Measurements from ENCODE around the gene STRA6. TPM values are rescaled to one million over a fixed set of nuclear protein-coding genes. Genes with fewer than 3 reads are reported as not detected.
A peak's percentile ranks its signal among the peaks of the same experiment; 100 is the strongest.

Gene STRA6
- 5.9 and 8.4 TPM in 2 replicates for total RNA-seq (2022)
- percentile 24 among the genes with signal in this experiment for Bru-seq, nascent RNA
- BruChase-seq, experiment 1, labeled RNA remaining after a 6-hour chase: percentile 31 among the genes with signal in this experiment
- percentile 32 among the genes with signal in this experiment for BruChase-seq, experiment 2, labeled RNA remaining after a 2-hour chase
- long read RNA-seq, partial matches to known transcripts: 5 of 9 reads
- long read RNA-seq, other reads (novel, unspliced or antisense): 3 of 9 reads

GRCh38 chr15:74202452-74203401 lies at the start of gene STRA6:
TSS of gene STRA6 (minus strand) at chr15:74202787. CDS start at chr15:74202267, 520 bp downstream.
- CTCF ChIA-PET: interaction anchor here (0.8 to 1.6 kb wide), 6 partner anchors 9 to 105 kb away, joined by 3 to 13 read pairs (median 4); partner anchors contain the start of gene ISLR
- Mint-ChIP-seq H3K4me1 (ENCODE audit: low read depth, unreplicated experiment) (peaks cover 58% of the 10 kb centered on the region), H3K4me3 (ENCODE audit: low read depth, unreplicated experiment) (peak within 1 kb of the TSS; percentile 56)

GRCh38 chr15:74252291-74252690 lies 49.7 kb upstream of the STRA6 start:
- DNase-seq: no peak
- no peaks in the 10 kb centered on the region for H3K36me3 Mint-ChIP-seq (ENCODE audit: insufficient read depth, unreplicated experiment)
- no peak overlapping the region for H3K27ac Mint-ChIP-seq (ENCODE audit: unreplicated experiment)
- TF ChIP-seq CTCF (IDR thresholded peaks at IDR 0.05; ENCODE audit: unreplicated experiment): no peak
- no peaks in the 10 kb centered on the region for H3K9me3 Mint-ChIP-seq (ENCODE audit: low read depth, unreplicated experiment)
- no peak overlapping the region for H3K4me3 Mint-ChIP-seq (ENCODE audit: low read depth, unreplicated experiment)
- H3K4me1 Mint-ChIP-seq (ENCODE audit: low read depth, unreplicated experiment): peaks cover 6% of the 10 kb centered on the region
- CTCF ChIA-PET: interaction anchor here (1.5 kb wide), 1 partner anchor 10 kb away, joined by 4 read pairs; no protein-coding TSS in a partner anchor
- intact Hi-C loops (cut with micrococcal nuclease; ENCODE audit: unreplicated experiment): no loop called here
- BruUV-seq (replicated peaks): no TSS peak
- peaks cover 56% of the 10 kb centered on the region for H3K27me3 Mint-ChIP-seq (ENCODE audit: unreplicated experiment)

More at GRCh38 chr15:74202452-74203401, at the start of gene STRA6:
- Mint-ChIP-seq H3K36me3 (ENCODE audit: insufficient read depth, unreplicated experiment) (peaks cover 34% of the 10 kb centered on the region), H3K27ac (ENCODE audit: unreplicated experiment) (peak within 1 kb of the TSS; percentile 93), H3K9me3 (ENCODE audit: low read depth, unreplicated experiment) (no peaks in the 10 kb centered on the region), H3K27me3 (ENCODE audit: unreplicated experiment) (no peaks in the 10 kb centered on the region)
- intact Hi-C loops (cut with micrococcal nuclease; ENCODE audit: unreplicated experiment): loop anchor here (5.0 kb wide), 4 partner anchors 35 to 450 kb away; partner anchors contain the start of gene CCDC33
- TF ChIP-seq CTCF (IDR thresholded peaks at IDR 0.05; ENCODE audit: unreplicated experiment): no peak
- TSS peak; percentile 91 for BruUV-seq (replicated peaks)
- DNase-seq: peak; percentile 77

- no peak for DNase-seq
- peaks cover 46% of the 10 kb centered on the region for H3K27me3 Mint-ChIP-seq (ENCODE audit: unreplicated experiment)
- no peak overlapping the region for H3K27ac Mint-ChIP-seq (ENCODE audit: unreplicated experiment)
- BruUV-seq (replicated peaks): no TSS peak
- peaks cover 6% of the 10 kb centered on the region for H3K4me1 Mint-ChIP-seq (ENCODE audit: low read depth, unreplicated experiment)
- CTCF ChIA-PET: interaction anchor here (0.6 to 1.5 kb wide), 4 partner anchors 9 to 167 kb away, joined by 3 to 4 read pairs (median 3); no protein-coding TSS in a partner anchor
- no peak overlapping the region for H3K4me3 Mint-ChIP-seq (ENCODE audit: low read depth, unreplicated experiment)
- no peaks in the 10 kb centered on the region for H3K36me3 Mint-ChIP-seq (ENCODE audit: insufficient read depth, unreplicated experiment)
- H3K9me3 Mint-ChIP-seq (ENCODE audit: low read depth, unreplicated experiment): no peaks in the 10 kb centered on the region
- intact Hi-C loops (cut with micrococcal nuclease; ENCODE audit: unreplicated experiment): no loop called here
- TF ChIP-seq CTCF (IDR thresholded peaks at IDR 0.05; ENCODE audit: unreplicated experiment): no peak
Measured at GRCh38 chr15:74251131-74251811, 48.7 kb upstream of the STRA6 start.

- Mint-ChIP-seq H3K4me1 (ENCODE audit: low read depth, unreplicated experiment) (peaks cover 6% of the 10 kb centered on the region), H3K27me3 (ENCODE audit: unreplicated experiment) (peaks cover 36% of the 10 kb centered on the region), H3K9me3 (ENCODE audit: low read depth, unreplicated experiment) (no peaks in the 10 kb centered on the region), H3K27ac (ENCODE audit: unreplicated experiment) (no peak overlapping the region), H3K36me3 (ENCODE audit: insufficient read depth, unreplicated experiment) (no peaks in the 10 kb centered on the region), H3K4me3 (ENCODE audit: low read depth, unreplicated experiment) (no peak overlapping the region)
- TF ChIP-seq CTCF (IDR thresholded peaks at IDR 0.05; ENCODE audit: unreplicated experiment): no peak
- CTCF ChIA-PET: interaction anchor here (1.0 to 1.2 kb wide), 3 partner anchors 50 to 72 kb away, joined by 3 read pairs; no protein-coding TSS in a partner anchor
- no peak for DNase-seq
- BruUV-seq (replicated peaks): no TSS peak
- intact Hi-C loops (cut with micrococcal nuclease; ENCODE audit: unreplicated experiment): no loop called here
Measured at GRCh38 chr15:74250266-74250665, 47.7 kb upstream of the STRA6 start.
